Gastroesophageal sphincter (tissue), 3 donors: ENCODE data around the gene KANK3.

ENCODE experiments used
- CTCF ChIP-seq, 4 experiments: fragments of 200-600 bp in 2 of 4; fragments of 450-650 bp in 2 of 4; sonication (generic) in 1 of 4; IDR thresholded peaks; one replicate each; pipeline ENCODE4 v1.5.1; 2017 to 2019; ENCODE audit warnings: antibody characterized with exemption in 4 of 4, mild to moderate bottlenecking in 2 of 4, moderate library complexity in 2 of 4
- EP300 ChIP-seq: sonication (generic); formaldehyde crosslinking; IDR thresholded peaks from one replicate; pipeline ENCODE4 v1.6.1; 2017; ENCODE audit warnings: antibody characterized with exemption, mild to moderate bottlenecking
- POLR2A ChIP-seq, 2 donors: fragments of 450-650 bp; IDR thresholded peaks; one replicate each; pipeline ENCODE4 v1.6.1; 2017; ENCODE audit warnings: antibody characterized with exemption in 2 of 2, mild to moderate bottlenecking in 2 of 2, moderate library complexity in 1 of 2
- POLR2AphosphoS5 ChIP-seq: sonication (generic); formaldehyde crosslinking; IDR thresholded peaks from one replicate; pipeline ENCODE4 v1.6.1; 2017; ENCODE audit warnings: antibody characterized with exemption

- TF ChIP-seq CTCF (IDR thresholded peaks at IDR 0.05) = no peak
- no peak for TF ChIP-seq POLR2A (IDR thresholded peaks at IDR 0.05)
- TF ChIP-seq EP300 = no peak
- no peak for TF ChIP-seq POLR2AphosphoS5
Observed at GRCh38 chr19:8329996-8330395, 13.1 kb downstream of the KANK3 start.
